Lower leg skin (tissue), 4 donors: ENCODE data around the gene KLHDC4. TPM values are rescaled to one million over a fixed set of nuclear protein-coding genes. Genes with fewer than 3 reads are reported as not detected.

Experiments used
- DNase-seq, 2 donors: peaks; one replicate each; pipeline ENCODE4 v3.0.0-alpha.2; 2019; ENCODE audit warnings: low spot score in 2 of 2
- H3K4me3 ChIP-seq: fragments of 200-600 bp; sonication (generic); 2 replicates; pipeline ENCODE4 v1.5.1; 2017; ENCODE audit warnings: mild to moderate bottlenecking, low read depth; ENCODE audit not compliant: poor library complexity, severe bottlenecking
- CTCF ChIP-seq, 3 donors: fragments of 450-650 bp; IDR thresholded peaks; one replicate each; pipeline ENCODE4 v1.5.1; 2016; ENCODE audit warnings: antibody characterized with exemption in 3 of 3, mild to moderate bottlenecking in 3 of 3, moderate library complexity in 2 of 3
- POLR2A ChIP-seq, 2 donors: fragments of 450-650 bp; IDR thresholded peaks; one replicate each; pipeline ENCODE4 v1.6.1; 2016 to 2017; ENCODE audit warnings: antibody characterized with exemption in 2 of 2, mild to moderate bottlenecking in 1 of 2, moderate library complexity in 1 of 2
- WGBS, 2 donors: methylation state at CpG; one replicate each; pipeline ENCODE4 v1.1.5; 2018; 5-methylcytosine and 5-hydroxymethylcytosine counted together
- intact Hi-C: fragments of 100-400 bp; cut with DNase I; formaldehyde crosslinking; loops from one replicate; pipeline ENCODE4 v1.15.0; 2023; ENCODE audit warnings: low total_unique reads
- total RNA-seq, 4 donors: library from RNA; depleted of rRNA; stranded (reverse); fragments of >200 nt; gene quantifications; one replicate each; pipeline ENCODE4 v1.1.0, GENCODE V29; 2016

KLHDC4 gene
- total RNA-seq, 4 donors from 2014 or later: 25.8 to 70.0 (median 38.1) TPM

- no peak overlapping the region for H3K4me3 ChIP-seq
- DNase-seq: no peak
- 71 to 72% methylated on average over 17 to 18 of the region's 18 CpGs for WGBS, 2 donors
- no peak for TF ChIP-seq CTCF (IDR thresholded peaks at IDR 0.05)
- TF ChIP-seq POLR2A (IDR thresholded peaks at IDR 0.05): no peak
- intact Hi-C loops: no loop called here
Measured at GRCh38 chr16:87679593-87680271, 86.1 kb downstream of the KLHDC4 start.

GRCh38 chr16:87678618-87679017, 87.2 kb downstream of the KLHDC4 start:
- intact Hi-C loops: no loop called here

GRCh38 chr16:87677830-87678229, 88.0 kb downstream of the KLHDC4 start:
- no peak for TF ChIP-seq POLR2A (IDR thresholded peaks at IDR 0.05)
- no peak for TF ChIP-seq CTCF (IDR thresholded peaks at IDR 0.05)
- WGBS, 2 donors: 87 to 88% methylated on average over 5 of the region's 5 CpGs
- no peak overlapping the region for H3K4me3 ChIP-seq
- intact Hi-C loops: no loop called here
- no peak for DNase-seq

More at GRCh38 chr16:87678618-87679017, 87.2 kb downstream of the KLHDC4 start:
- no peak overlapping the region for H3K4me3 ChIP-seq
- TF ChIP-seq POLR2A (IDR thresholded peaks at IDR 0.05): no peak
- TF ChIP-seq CTCF (IDR thresholded peaks at IDR 0.05): no peak
- no peak for DNase-seq
- WGBS, 2 donors: 42 to 43% methylated on average over 14 of the region's 14 CpGs

GRCh38 chr16:87675111-87675719, 90.6 kb downstream of the KLHDC4 start:
- intact Hi-C loops: no loop called here
- WGBS, 2 donors: 15 to 18% methylated on average over 15 of the region's 15 CpGs
- no peak for DNase-seq
- no peak for TF ChIP-seq CTCF (IDR thresholded peaks at IDR 0.05)
- no peak for TF ChIP-seq POLR2A (IDR thresholded peaks at IDR 0.05)
- H3K4me3 ChIP-seq: no peak overlapping the region

GRCh38 chr16:87674419-87674818, 91.4 kb downstream of the KLHDC4 start:
- intact Hi-C loops: no loop called here
- no peak overlapping the region for H3K4me3 ChIP-seq
- 76 to 83% methylated on average over 5 of the region's 5 CpGs for WGBS, 2 donors
- no peak for DNase-seq
- no peak for TF ChIP-seq POLR2A (IDR thresholded peaks at IDR 0.05)
- TF ChIP-seq CTCF (IDR thresholded peaks at IDR 0.05): no peak
